ENCODE results near the gene TMEM238. TPM values are rescaled to one million over a fixed set of nuclear protein-coding genes. Genes with fewer than 3 reads are reported as not detected.
"Not testable (repeated sequence)": the region's sequence is repeated elsewhere in the genome, so short reads cannot be mapped to it uniquely, and the experiment has no call there.

TMEM238 gene
- total RNA-seq, 1 experiment from 2014 or later: 22.8 TPM

- peak; percentile 100 for DNase-seq
- Histone ChIP-seq H3K36me3 (ENCODE audit: low read depth, low read length) (no peaks in the 10 kb centered on the region), H3K27me3 (ENCODE audit: low read length) (no peaks in the 10 kb centered on the region), H3K9me2 (replicated peaks; ENCODE audit: low read length) (no peaks in the 10 kb centered on the region), H3F3A (ENCODE audit: low read length, unreplicated experiment) (no peaks in the 10 kb centered on the region), H3K27ac (ENCODE audit: low read length) (peak within 1 kb of the TSS; percentile 95), H2AFZ (ENCODE audit: low read length) (peak within 1 kb of the TSS; percentile 72), H3K9ac (ENCODE audit: low read length) (peak within 1 kb of the TSS; percentile 88), H3K4me3 (ENCODE audit: low read length) (peak within 1 kb of the TSS; percentile 80), H4K20me1 (ENCODE audit: low read length) (no peaks in the 10 kb centered on the region), H3K79me2 (ENCODE audit: low read length) (peaks cover 11% of the 10 kb centered on the region), H3K4me1 (ENCODE audit: insufficient read depth, low read length) (peaks cover 19% of the 10 kb centered on the region), H3K9me3 (ENCODE audit: low read length) (no peaks in the 10 kb centered on the region), H3K4me2 (ENCODE audit: low read length) (peak within 1 kb of the TSS; percentile 97)
- POLR2A ChIA-PET (ENCODE audit: unreplicated experiment): interaction anchor here (0.5 to 1.8 kb wide), 19 partner anchors 11 to 1495 kb away, joined by 3 to 9 read pairs (median 4); partner anchors contain the start of genes BRSK1, HSPBP1, ISOC2 and PPP6R1
- CTCF ChIA-PET: interaction anchor here (0.6 to 1.5 kb wide), 7 partner anchors 9 to 45 kb away, joined by 3 to 9 read pairs (median 5); partner anchors contain the start of gene TMEM238
- intact Hi-C loops (cut with micrococcal nuclease): loop anchor here (1.0 to 5.0 kb wide), 4 partner anchors 16 to 127 kb away; partner anchors contain the start of genes COX6B2, RPL28 and TMEM238
- TF ChIP-seq CTCF (conservative IDR thresholded peaks at IDR 0.05; ENCODE audit: low read depth, low read length): peak; percentile 27; the same call in 1 of the 2 replicates
- no peak for TF ChIP-seq EZH2phosphoT487 (IDR thresholded peaks at IDR 0.05; ENCODE audit: borderline replicate concordance, low read length)
- no TSS peak for BruUV-seq (replicated peaks)
- peak; percentile 86 for ATAC-seq
Measured at GRCh38 chr19:55339105-55339888, 44.8 kb downstream of the TMEM238 start, which contains the start of gene KMT5C. Gene KMT5C, plus strand, starts transcription at chr19:55339876. Its CDS starts 2,061 bp downstream, at chr19:55341937.

DNA sequence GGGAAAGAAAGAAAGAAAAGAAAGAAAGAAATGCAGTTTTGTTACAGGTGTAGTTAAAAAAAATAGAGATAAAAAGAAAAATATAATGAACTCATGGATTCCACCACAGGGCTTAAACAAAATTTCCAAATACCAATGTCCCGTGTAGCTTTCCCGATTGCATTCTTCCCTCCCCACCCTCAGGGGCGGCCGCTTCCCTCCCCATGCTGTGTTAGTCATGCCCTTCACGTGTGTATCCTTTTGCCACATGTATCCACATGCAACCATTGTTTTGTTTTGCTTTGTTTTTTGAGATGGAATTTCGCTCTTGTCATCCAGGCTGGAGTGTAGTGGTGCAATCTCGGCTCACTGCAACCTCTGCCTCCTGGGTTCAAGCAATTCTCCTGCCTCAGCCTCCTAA is 48.0 kb downstream of the TMEM238 start:
- Histone ChIP-seq H2AFZ (ENCODE audit: low read length) (no peak overlapping the region; the same call in 1 of the 2 replicates), H3K36me3 (ENCODE audit: low read depth, low read length) (no peaks in the 10 kb centered on the region), H3K27me3 (ENCODE audit: low read length) (no peaks in the 10 kb centered on the region), H3F3A (ENCODE audit: low read length, unreplicated experiment) (no peaks in the 10 kb centered on the region), H3K4me3 (ENCODE audit: low read length) (no peak overlapping the region), H4K20me1 (ENCODE audit: low read length) (no peaks in the 10 kb centered on the region), H3K9me3 (ENCODE audit: low read length) (no peaks in the 10 kb centered on the region), H3K27ac (ENCODE audit: low read length) (no peak overlapping the region), H3K4me1 (ENCODE audit: insufficient read depth, low read length) (peaks cover 19% of the 10 kb centered on the region), H3K79me2 (ENCODE audit: low read length) (peaks cover 11% of the 10 kb centered on the region), H3K9me2 (replicated peaks; ENCODE audit: low read length) (no peaks in the 10 kb centered on the region), H3K4me2 (ENCODE audit: low read length) (no peak overlapping the region), H3K9ac (ENCODE audit: low read length) (no peak overlapping the region)
- BruUV-seq (replicated peaks): no TSS peak
- ATAC-seq (no peak), DNase-seq (peak; percentile 43)
- intact Hi-C loops (cut with micrococcal nuclease): loop anchor here (5.0 kb wide), 1 partner anchor 124 kb away; no protein-coding TSS in a partner anchor
- CTCF ChIA-PET: no interaction called here
- POLR2A ChIA-PET (ENCODE audit: unreplicated experiment): no interaction called here
- TF ChIP-seq EZH2phosphoT487 (IDR thresholded peaks at IDR 0.05; ENCODE audit: borderline replicate concordance, low read length): no peak
- no peak for TF ChIP-seq EZH2 (IDR thresholded peaks at IDR 0.05; ENCODE audit: low read length, unreplicated experiment)
- no peak for TF ChIP-seq CTCF (conservative IDR thresholded peaks at IDR 0.05; ENCODE audit: low read depth, low read length)

DNA sequence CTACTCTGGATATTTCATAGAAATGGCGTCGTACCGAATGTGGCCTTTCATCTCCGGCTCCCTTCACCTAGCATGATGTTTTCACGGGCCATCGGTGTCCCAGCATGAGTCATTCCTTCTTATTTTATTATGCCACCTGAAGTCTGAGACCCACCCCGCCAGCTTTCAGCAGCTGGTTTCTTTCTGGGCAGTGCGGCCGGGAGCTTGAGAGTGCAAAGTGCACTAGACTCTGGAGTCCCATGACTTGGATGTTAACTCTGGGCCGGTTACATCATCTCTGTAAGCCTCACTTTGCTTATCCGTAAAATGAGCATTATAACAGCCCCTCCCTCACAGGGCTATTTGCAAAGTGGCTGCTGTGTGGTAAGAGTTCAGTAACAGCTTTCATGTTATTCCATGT is 50.2 kb downstream of the TMEM238 start:
- H3F3A ChIP-seq (ENCODE audit: low read length, unreplicated experiment): no peaks in the 10 kb centered on the region
- POLR2A ChIA-PET (ENCODE audit: unreplicated experiment): no interaction called here
- H3K4me2 ChIP-seq (ENCODE audit: low read length): no peak overlapping the region
- no peak overlapping the region for H2AFZ ChIP-seq (ENCODE audit: low read length)
- no peaks in the 10 kb centered on the region for H3K36me3 ChIP-seq (ENCODE audit: low read depth, low read length)
- no peak for DNase-seq
- H3K9me3 ChIP-seq (ENCODE audit: low read length): no peaks in the 10 kb centered on the region
- intact Hi-C loops (cut with micrococcal nuclease): no loop called here
- H3K4me1 ChIP-seq (ENCODE audit: insufficient read depth, low read length): peaks cover 8% of the 10 kb centered on the region
- TF ChIP-seq EZH2phosphoT487 (IDR thresholded peaks at IDR 0.05; ENCODE audit: borderline replicate concordance, low read length) (no peak), CTCF (conservative IDR thresholded peaks at IDR 0.05; ENCODE audit: low read depth, low read length) (no peak)
- no peaks in the 10 kb centered on the region for H4K20me1 ChIP-seq (ENCODE audit: low read length)
- BruUV-seq (replicated peaks): no TSS peak
- H3K27ac ChIP-seq (ENCODE audit: low read length): no peak overlapping the region
- H3K4me3 ChIP-seq (ENCODE audit: low read length): no peak overlapping the region
- CTCF ChIA-PET: no interaction called here
- H3K27me3 ChIP-seq (ENCODE audit: low read length): no peaks in the 10 kb centered on the region
- no peaks in the 10 kb centered on the region for H3K9me2 ChIP-seq (replicated peaks; ENCODE audit: low read length)
- no peak overlapping the region for H3K9ac ChIP-seq (ENCODE audit: low read length)
- ATAC-seq: no peak
- H3K79me2 ChIP-seq (ENCODE audit: low read length): no peaks in the 10 kb centered on the region

DNA sequence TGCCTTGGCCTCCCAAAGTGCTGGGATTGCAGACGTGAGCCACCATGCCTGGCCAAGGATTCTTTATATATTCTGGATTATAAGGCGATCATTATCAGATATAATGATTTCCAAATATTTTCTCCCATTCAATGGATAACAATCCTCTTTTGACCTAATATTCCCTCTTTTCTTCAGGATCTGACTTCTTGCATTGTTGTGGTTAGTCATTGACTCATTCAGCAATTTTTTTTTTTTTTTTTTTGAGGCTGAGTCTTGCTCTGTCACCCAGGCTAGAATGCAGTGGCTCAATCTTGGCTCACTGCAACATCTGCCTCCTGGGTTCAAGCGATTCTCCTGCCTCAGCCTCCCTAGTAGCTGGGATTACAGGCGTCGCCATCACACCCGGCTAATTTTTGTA is 54.3 kb downstream of the TMEM238 start:
- DNase-seq: peak; percentile 60
- H4K20me1 ChIP-seq (ENCODE audit: low read length); H3K4me3 ChIP-seq (ENCODE audit: low read length); H3K27ac ChIP-seq (ENCODE audit: low read length); BruUV-seq (replicated peaks); H3K9me2 ChIP-seq (replicated peaks; ENCODE audit: low read length); H3K9ac ChIP-seq (ENCODE audit: low read length); H3K36me3 ChIP-seq (ENCODE audit: low read depth, low read length); intact Hi-C loops (cut with micrococcal nuclease); H3K9me3 ChIP-seq (ENCODE audit: low read length); H3K79me2 ChIP-seq (ENCODE audit: low read length); CTCF ChIA-PET; H2AFZ ChIP-seq (ENCODE audit: low read length); H3K4me1 ChIP-seq (ENCODE audit: insufficient read depth, low read length); H3K4me2 ChIP-seq (ENCODE audit: low read length); ATAC-seq; POLR2A ChIA-PET (ENCODE audit: unreplicated experiment); H3K27me3 ChIP-seq (ENCODE audit: low read length); H3F3A ChIP-seq (ENCODE audit: low read length, unreplicated experiment): not testable (repeated sequence)
